ENCODE measurements around the gene RIMBP2.

RIMBP2 gene

DNA sequence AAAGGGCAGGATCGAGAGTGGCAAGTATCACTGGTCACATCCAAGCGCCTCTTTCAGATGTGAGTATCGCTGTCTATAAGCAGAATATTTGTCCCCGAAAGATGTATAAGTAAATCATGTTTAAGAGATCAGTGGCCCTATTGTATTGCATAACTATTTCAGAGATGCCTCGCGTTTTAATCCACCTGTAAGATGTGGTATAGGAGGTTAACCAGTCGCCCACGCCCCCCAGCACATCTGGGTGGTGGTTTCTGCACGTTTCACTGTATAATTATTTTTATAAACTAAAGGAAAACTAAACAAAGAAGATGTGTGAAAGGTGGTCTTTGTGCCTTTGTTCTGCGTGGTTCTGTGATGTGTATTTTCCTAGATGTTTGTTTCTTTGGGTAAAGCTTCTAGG, 28.9 kb downstream of the RIMBP2 start:
- Mint-ChIP-seq H3K27ac (no peak overlapping the region), H3K36me3 (ENCODE audit: low read depth) (no peaks in the 10 kb centered on the region), H3K4me3 (no peak overlapping the region), H3K4me1 (ENCODE audit: low read depth) (no peaks in the 10 kb centered on the region), H3K27me3 (peaks cover 7% of the 10 kb centered on the region), H3K9me3 (no peaks in the 10 kb centered on the region)

- H3K4me1 Mint-ChIP-seq (ENCODE audit: low read depth), result no peaks in the 10 kb centered on the region
- H3K27me3 Mint-ChIP-seq, result peaks cover 7% of the 10 kb centered on the region
- H3K4me3 Mint-ChIP-seq, result no peak overlapping the region
- no peaks in the 10 kb centered on the region for H3K9me3 Mint-ChIP-seq
- H3K36me3 Mint-ChIP-seq (ENCODE audit: low read depth), result no peaks in the 10 kb centered on the region
- H3K27ac Mint-ChIP-seq, result no peak overlapping the region
These were observed 29.5 kb downstream of the RIMBP2 start for GRCh38 chr12:130686511-130686991.

DNA sequence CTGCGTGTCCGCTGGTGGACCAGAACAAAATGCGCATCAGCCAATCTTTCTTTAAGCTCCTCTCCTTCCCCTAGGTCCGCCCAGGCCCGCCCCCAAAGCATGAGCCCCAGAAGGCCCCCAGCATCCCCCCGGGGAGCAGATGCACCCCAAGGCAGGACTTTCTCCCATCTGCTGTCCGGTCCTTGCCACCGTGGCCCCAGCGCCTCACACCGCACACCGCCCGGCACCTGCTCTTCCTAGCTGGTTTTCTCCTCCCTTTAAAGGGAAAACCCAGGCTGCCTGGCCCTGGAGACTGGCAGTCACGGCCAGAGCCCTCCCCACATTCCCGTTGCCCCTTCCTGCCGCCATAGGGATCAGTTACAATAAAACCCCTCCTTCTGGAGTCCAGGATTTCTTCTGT, 30.2 kb downstream of the RIMBP2 start:
- no peak overlapping the region for H3K4me3 Mint-ChIP-seq
- H3K27me3 Mint-ChIP-seq, result peaks cover 7% of the 10 kb centered on the region
- H3K36me3 Mint-ChIP-seq (ENCODE audit: low read depth), result no peaks in the 10 kb centered on the region
- no peak overlapping the region for H3K27ac Mint-ChIP-seq
- H3K4me1 Mint-ChIP-seq (ENCODE audit: low read depth), result no peaks in the 10 kb centered on the region
- no peaks in the 10 kb centered on the region for H3K9me3 Mint-ChIP-seq

DNA sequence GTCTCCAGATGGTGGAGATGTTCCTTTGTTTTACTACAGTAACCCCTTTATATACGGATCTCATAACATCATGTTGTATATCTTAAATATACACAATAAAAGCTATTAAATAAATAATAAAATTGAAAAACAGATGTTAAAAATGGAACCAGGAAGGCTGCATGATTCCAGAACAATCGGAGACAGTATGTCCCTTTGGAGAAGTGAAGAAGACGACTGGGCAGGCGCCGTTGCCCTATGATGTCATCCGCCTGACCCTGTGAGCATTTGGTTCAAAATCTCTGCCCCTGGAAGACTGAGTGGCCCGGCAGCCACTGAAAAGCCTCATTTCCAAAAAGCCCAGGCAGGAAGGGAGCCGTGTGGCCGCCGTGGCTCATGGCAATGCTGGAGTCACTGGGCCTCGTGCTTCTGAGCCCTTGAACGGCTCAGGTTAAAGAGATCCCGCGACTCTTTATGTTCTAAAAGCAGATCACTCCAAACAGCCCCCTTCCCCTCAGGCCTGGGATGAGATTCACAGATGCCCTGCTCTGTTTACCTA, 30.8 kb downstream of the RIMBP2 start:
- Mint-ChIP-seq H3K9me3 (no peaks in the 10 kb centered on the region), H3K27ac (no peak overlapping the region), H3K27me3 (peaks cover 7% of the 10 kb centered on the region), H3K4me1 (ENCODE audit: low read depth) (no peaks in the 10 kb centered on the region), H3K36me3 (ENCODE audit: low read depth) (no peaks in the 10 kb centered on the region), H3K4me3 (no peak overlapping the region)

DNA sequence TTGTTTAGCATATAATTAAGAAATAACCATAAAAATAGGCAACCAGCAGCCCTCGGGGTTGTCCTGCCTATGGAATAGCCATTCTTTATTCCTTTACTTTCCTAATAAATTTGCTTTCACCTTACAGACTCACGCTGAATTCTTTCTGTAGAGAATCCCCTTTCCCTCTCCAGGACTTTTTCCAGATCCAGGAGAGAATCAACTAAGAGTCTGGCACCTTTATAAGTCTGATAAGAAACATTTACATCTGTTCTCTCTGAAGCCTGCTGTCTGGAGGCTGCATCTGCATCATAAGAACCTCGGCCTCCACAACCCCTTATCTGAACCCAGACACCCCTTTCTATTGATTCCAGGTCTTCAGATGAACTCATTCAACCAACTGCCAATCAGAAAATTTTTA, 32.3 kb downstream of the RIMBP2 start:
- H3K36me3 Mint-ChIP-seq (ENCODE audit: low read depth), result no peaks in the 10 kb centered on the region
- H3K27me3 Mint-ChIP-seq, result peaks cover 7% of the 10 kb centered on the region
- no peaks in the 10 kb centered on the region for H3K9me3 Mint-ChIP-seq
- H3K4me1 Mint-ChIP-seq (ENCODE audit: low read depth), result no peaks in the 10 kb centered on the region
- H3K27ac Mint-ChIP-seq, result no peak overlapping the region
- no peak overlapping the region for H3K4me3 Mint-ChIP-seq

GRCh38 chr12:130683080-130683479, 33.0 kb downstream of the RIMBP2 start:
- H3K4me3 Mint-ChIP-seq, result no peak overlapping the region
- no peaks in the 10 kb centered on the region for H3K9me3 Mint-ChIP-seq
- no peak overlapping the region for H3K27ac Mint-ChIP-seq
- peaks cover 7% of the 10 kb centered on the region for H3K27me3 Mint-ChIP-seq
- no peaks in the 10 kb centered on the region for H3K4me1 Mint-ChIP-seq (ENCODE audit: low read depth)
- H3K36me3 Mint-ChIP-seq (ENCODE audit: low read depth), result no peaks in the 10 kb centered on the region

- H3K4me1 Mint-ChIP-seq (ENCODE audit: low read depth), result no peaks in the 10 kb centered on the region
- no peaks in the 10 kb centered on the region for H3K36me3 Mint-ChIP-seq (ENCODE audit: low read depth)
- H3K4me3 Mint-ChIP-seq, result no peak overlapping the region
- no peaks in the 10 kb centered on the region for H3K27me3 Mint-ChIP-seq
- no peak overlapping the region for H3K27ac Mint-ChIP-seq
- no peaks in the 10 kb centered on the region for H3K9me3 Mint-ChIP-seq
These were observed 35.6 kb downstream of the RIMBP2 start for GRCh38 chr12:130680451-130680990.

DNA sequence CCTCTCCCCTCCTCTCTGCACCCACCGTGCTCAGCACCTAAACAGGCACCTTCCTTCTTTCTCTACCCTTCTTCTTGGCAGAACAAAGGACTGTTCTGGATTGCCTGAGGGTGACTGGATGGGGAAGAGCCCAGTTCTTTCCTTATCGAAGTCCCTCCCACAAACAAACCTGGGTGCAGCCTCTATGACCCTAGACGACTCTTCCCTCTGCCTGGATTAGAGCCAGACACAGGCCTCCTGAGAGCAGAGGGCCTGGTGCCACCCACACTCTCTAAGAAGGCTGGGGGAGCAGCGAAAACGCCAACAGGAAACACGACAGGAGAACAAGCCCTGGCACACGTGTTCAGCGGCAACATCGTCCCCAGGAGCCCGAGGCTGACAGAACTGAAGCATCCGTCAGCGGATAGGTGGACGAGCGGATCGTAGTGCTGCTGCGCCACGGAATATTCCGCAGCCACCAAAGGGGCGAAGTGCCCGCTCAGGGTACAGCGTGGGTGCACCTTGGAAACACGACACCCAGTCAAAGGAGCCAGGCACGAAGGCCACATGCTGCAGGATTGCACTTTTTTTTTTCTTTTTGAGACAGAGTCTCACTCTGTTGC, 38.0 kb downstream of the RIMBP2 start:
- H3K27me3 Mint-ChIP-seq, result no peaks in the 10 kb centered on the region
- no peaks in the 10 kb centered on the region for H3K36me3 Mint-ChIP-seq (ENCODE audit: low read depth)
- no peaks in the 10 kb centered on the region for H3K9me3 Mint-ChIP-seq
- no peaks in the 10 kb centered on the region for H3K4me1 Mint-ChIP-seq (ENCODE audit: low read depth)
- H3K4me3 Mint-ChIP-seq, result no peak overlapping the region
- H3K27ac Mint-ChIP-seq, result no peak overlapping the region

GRCh38 chr12:130675791-130676190, 40.3 kb downstream of the RIMBP2 start:
- Mint-ChIP-seq H3K27ac (no peak overlapping the region), H3K36me3 (ENCODE audit: low read depth) (no peaks in the 10 kb centered on the region), H3K27me3 (no peaks in the 10 kb centered on the region), H3K4me3 (no peak overlapping the region), H3K9me3 (peaks cover 4% of the 10 kb centered on the region), H3K4me1 (ENCODE audit: low read depth) (no peaks in the 10 kb centered on the region)

DNA sequence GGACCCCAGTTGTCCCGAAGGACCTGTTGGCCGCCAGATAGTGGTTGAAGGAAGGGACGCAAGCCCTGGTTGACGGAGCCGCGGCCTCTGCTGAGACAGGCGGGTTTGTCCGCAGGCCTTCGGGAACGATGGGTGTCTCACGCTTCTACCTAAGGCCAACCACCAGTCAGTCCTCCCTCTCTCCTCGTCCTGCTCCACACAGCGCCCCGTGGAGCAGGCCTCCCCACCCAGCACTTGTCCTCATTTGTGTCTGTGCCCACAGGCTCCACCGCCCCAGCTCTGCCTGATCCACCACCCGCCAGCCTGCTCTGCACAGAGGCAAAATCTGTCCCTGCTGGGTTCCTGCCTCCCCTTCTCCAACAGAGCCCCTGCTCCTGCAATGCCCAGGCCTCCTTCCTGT, 41.0 kb downstream of the RIMBP2 start:
- Mint-ChIP-seq H3K27ac (no peak overlapping the region), H3K9me3 (peaks cover 4% of the 10 kb centered on the region), H3K36me3 (ENCODE audit: low read depth) (no peaks in the 10 kb centered on the region), H3K27me3 (no peaks in the 10 kb centered on the region), H3K4me3 (no peak overlapping the region), H3K4me1 (ENCODE audit: low read depth) (no peaks in the 10 kb centered on the region)

DNA sequence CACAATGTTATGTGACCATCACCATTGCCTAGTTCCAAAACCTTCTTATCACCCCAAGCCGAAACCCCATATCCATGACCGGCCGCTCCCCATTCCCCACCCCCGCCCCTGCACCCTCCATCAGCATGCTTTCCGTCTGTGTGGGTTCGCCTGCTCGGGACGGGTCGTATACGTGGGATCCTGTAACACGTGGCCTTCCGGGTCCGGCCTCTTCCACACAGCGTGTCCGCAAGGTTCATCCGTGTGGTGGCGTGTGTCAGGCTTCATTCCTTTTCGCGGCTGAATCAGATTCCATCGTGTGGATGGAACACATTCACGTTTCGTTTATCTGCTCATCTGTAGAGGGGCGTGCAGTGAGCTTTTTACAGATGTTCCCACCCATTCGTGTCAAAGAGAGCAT, 41.4 kb downstream of the RIMBP2 start:
- no peak overlapping the region for H3K4me3 Mint-ChIP-seq
- no peaks in the 10 kb centered on the region for H3K27me3 Mint-ChIP-seq
- H3K36me3 Mint-ChIP-seq (ENCODE audit: low read depth), result no peaks in the 10 kb centered on the region
- no peak overlapping the region for H3K27ac Mint-ChIP-seq
- peaks cover 4% of the 10 kb centered on the region for H3K9me3 Mint-ChIP-seq
- no peaks in the 10 kb centered on the region for H3K4me1 Mint-ChIP-seq (ENCODE audit: low read depth)

DNA sequence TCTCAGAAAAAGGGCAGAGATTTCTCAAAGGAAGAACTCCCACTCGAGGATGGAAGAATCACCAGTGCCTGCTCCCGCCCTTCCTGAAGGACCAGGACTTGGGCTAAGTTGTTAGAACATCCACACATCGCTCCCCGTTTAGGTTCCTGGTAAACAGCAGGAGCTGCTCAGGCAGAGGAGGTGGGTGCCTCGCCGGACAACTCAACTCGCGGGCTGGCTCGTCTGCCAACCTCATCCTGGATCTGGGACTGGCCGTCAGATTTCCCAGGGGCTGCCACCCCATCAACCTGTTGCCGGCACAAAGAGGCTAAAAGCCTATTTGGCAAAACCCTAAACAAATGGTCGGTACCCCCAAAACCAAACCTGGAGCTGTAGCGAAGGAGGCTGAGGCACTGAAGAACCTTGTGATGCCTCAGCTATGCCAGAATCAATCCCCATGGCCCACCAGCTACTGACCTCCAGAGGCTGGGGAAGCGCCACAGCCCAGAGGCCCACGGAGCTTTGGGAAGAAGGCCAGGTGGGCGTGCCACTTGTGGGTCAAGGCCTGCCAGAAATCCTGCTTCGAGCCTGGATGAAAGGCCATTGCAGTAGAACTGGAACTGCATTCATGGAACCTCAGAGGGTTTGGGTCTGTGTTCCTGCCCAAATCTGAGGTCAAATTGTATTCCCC, 42.9 kb downstream of the RIMBP2 start:
- Mint-ChIP-seq H3K27ac (no peak overlapping the region), H3K27me3 (no peaks in the 10 kb centered on the region), H3K4me3 (no peak overlapping the region), H3K36me3 (ENCODE audit: low read depth) (no peaks in the 10 kb centered on the region), H3K9me3 (peaks cover 8% of the 10 kb centered on the region), H3K4me1 (ENCODE audit: low read depth) (no peaks in the 10 kb centered on the region)

DNA sequence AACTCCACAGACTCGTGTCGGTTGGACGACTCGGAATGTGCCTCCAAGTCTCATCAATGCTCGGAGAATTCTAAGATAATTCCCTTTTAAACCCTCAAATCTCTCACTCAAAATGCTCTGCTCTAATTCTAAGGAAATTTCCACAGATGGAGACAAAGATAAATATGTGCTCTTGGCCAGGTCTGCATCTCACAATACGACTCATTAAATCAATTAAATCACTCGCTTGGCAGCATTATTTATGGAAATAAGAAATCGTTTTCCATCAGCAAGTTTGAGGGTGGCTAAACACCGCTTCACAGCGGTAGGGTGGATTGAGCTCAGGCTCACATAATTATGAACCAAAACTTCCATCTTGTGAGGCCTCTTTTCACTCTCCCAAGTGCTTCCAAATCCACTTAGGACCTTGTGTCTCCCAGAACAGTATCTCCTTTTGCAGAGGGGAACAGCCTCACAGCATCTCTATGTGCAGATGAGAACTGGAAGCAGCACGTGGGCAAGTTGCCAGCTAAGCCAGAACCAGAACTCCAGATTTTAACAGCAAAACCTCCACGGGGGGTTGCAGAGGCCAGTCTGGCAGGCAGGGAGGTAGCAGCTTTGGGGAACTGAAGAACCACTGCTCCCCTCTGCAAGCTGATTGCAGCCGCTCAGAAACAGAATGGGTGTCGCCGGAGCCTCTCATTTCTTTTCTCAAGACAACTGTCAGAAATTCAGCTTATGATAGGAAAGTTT, 43.8 kb downstream of the RIMBP2 start:
- H3K4me3 Mint-ChIP-seq, result no peak overlapping the region
- H3K27me3 Mint-ChIP-seq, result no peaks in the 10 kb centered on the region
- H3K36me3 Mint-ChIP-seq (ENCODE audit: low read depth), result no peaks in the 10 kb centered on the region
- H3K4me1 Mint-ChIP-seq (ENCODE audit: low read depth), result no peaks in the 10 kb centered on the region
- H3K9me3 Mint-ChIP-seq, result peaks cover 9% of the 10 kb centered on the region
- H3K27ac Mint-ChIP-seq, result no peak overlapping the region

GRCh38 chr12:130671556-130671955, 44.5 kb downstream of the RIMBP2 start:
- no peak overlapping the region for H3K27ac Mint-ChIP-seq

DNA sequence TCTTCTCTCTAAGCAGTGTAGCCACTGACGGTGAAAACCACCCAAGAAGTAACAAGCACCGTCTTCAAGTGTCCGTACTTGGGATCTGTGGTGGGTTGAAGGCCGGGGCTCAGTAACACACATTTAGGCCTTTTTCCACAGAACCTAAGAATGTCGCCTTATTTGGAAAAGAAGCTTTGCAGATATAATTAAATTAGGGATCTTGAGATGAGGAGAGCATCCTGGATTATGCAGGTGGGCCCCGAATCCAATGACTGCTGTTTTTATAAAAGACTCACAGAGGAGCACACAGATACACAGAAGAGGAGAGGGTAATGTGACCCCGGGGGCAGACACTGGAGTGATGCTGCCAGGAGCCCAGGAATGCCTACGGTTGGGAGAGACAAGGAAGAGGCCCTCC, 46.3 kb downstream of the RIMBP2 start:
- Mint-ChIP-seq H3K4me1 (ENCODE audit: low read depth) (no peaks in the 10 kb centered on the region), H3K4me3 (no peak overlapping the region), H3K27ac (no peak overlapping the region), H3K9me3 (peaks cover 11% of the 10 kb centered on the region), H3K27me3 (no peaks in the 10 kb centered on the region), H3K36me3 (ENCODE audit: low read depth) (no peaks in the 10 kb centered on the region)

More at GRCh38 chr12:130671556-130671955, 44.5 kb downstream of the RIMBP2 start:
- Mint-ChIP-seq H3K9me3 (peaks cover 11% of the 10 kb centered on the region), H3K27me3 (no peaks in the 10 kb centered on the region), H3K36me3 (ENCODE audit: low read depth) (no peaks in the 10 kb centered on the region), H3K4me3 (no peak overlapping the region), H3K4me1 (ENCODE audit: low read depth) (no peaks in the 10 kb centered on the region)
